GM21529 (cell line): ENCODE data around the gene GABRB1.

Source experiments
- ATAC-seq: cut with Tn5 transposase; IDR thresholded peaks from one replicate; pipeline ENCODE4 v1.9.1; 2021; ENCODE audit not compliant: unreplicated experiment

Gene GABRB1

GRCh38 chr4:47463235-47463956 is 432.0 kb downstream of the GABRB1 start, which contains the start of gene COMMD8:
TSS of gene COMMD8 (minus strand) at chr4:47463702. CDS start at chr4:47463651, 51 bp downstream.
- peak; percentile 87 for ATAC-seq

GRCh38 chr4:47465004-47465403 is 433.6 kb downstream of the GABRB1 start:
- ATAC-seq = peak; percentile 26

GRCh38 chr4:47466056-47466785 is 434.9 kb downstream of the GABRB1 start:
- no peak for ATAC-seq

- no peak for ATAC-seq
These were observed 437.5 kb downstream of the GABRB1 start for GRCh38 chr4:47468706-47469365.

- no peak for ATAC-seq
These were observed 438.6 kb downstream of the GABRB1 start for GRCh38 chr4:47469951-47470350.

GRCh38 chr4:47471064-47471463 is 439.7 kb downstream of the GABRB1 start:
- ATAC-seq = no peak

- no peak for ATAC-seq
These were observed 440.2 kb downstream of the GABRB1 start for GRCh38 chr4:47471591-47471990.

- no peak for ATAC-seq
These were observed 441.9 kb downstream of the GABRB1 start for GRCh38 chr4:47473141-47473750.

GRCh38 chr4:47474799-47475198 is 443.4 kb downstream of the GABRB1 start:
- no peak for ATAC-seq

GRCh38 chr4:47475411-47475810 is 444.0 kb downstream of the GABRB1 start:
- ATAC-seq = no peak
